NT2/D1 (cell line): ENCODE data around the gene SIM2.

ENCODE experiments used
- DNase-seq: peaks from one replicate; pipeline ENCODE4 v3.0.0-alpha.2; 2011; ENCODE audit warnings: low read depth, low spot score
- H3K27me3 ChIP-seq: 2 replicates; pipeline ENCODE4 v1.6.0; 2011; ENCODE audit warnings: mild to moderate bottlenecking; ENCODE audit not compliant: insufficient read length, insufficient read depth
- H3K36me3 ChIP-seq: 2 replicates; pipeline ENCODE4 v1.6.1; 2011; ENCODE audit warnings: mild to moderate bottlenecking, low read length, mixed read lengths; ENCODE audit not compliant: insufficient read depth, insufficient read length
- H3K4me1 ChIP-seq: 2 replicates; pipeline ENCODE4 v1.5.1; 2011; ENCODE audit not compliant: insufficient read depth, insufficient read length
- H3K4me3 ChIP-seq: 2 replicates; pipeline ENCODE4 v1.5.1; 2011; ENCODE audit warnings: low read depth; ENCODE audit not compliant: insufficient read length
- H3K9ac ChIP-seq: 2 replicates; pipeline ENCODE4 v1.6.0; 2011; ENCODE audit warnings: low read depth; ENCODE audit not compliant: insufficient read length
- H3K9me3 ChIP-seq: 2 replicates; pipeline ENCODE4 v1.5.1; 2011; ENCODE audit warnings: mild to moderate bottlenecking, low read length; ENCODE audit not compliant: insufficient read depth
- SUZ12 ChIP-seq: IDR thresholded peaks from 2 replicates; pipeline ENCODE4 v1.6.1; 2011; ENCODE audit not compliant: insufficient read length, insufficient read depth; ENCODE audit errors: extremely low read depth
- YY1 ChIP-seq: IDR thresholded peaks from 2 replicates; pipeline ENCODE4 v1.6.1; 2011; ENCODE audit not compliant: insufficient read length, insufficient read depth
- ZNF274 ChIP-seq: IDR thresholded peaks from 2 replicates; pipeline ENCODE4 v1.6.1; 2011; ENCODE audit warnings: mild to moderate bottlenecking, low read depth, low read length

Gene SIM2

DNA sequence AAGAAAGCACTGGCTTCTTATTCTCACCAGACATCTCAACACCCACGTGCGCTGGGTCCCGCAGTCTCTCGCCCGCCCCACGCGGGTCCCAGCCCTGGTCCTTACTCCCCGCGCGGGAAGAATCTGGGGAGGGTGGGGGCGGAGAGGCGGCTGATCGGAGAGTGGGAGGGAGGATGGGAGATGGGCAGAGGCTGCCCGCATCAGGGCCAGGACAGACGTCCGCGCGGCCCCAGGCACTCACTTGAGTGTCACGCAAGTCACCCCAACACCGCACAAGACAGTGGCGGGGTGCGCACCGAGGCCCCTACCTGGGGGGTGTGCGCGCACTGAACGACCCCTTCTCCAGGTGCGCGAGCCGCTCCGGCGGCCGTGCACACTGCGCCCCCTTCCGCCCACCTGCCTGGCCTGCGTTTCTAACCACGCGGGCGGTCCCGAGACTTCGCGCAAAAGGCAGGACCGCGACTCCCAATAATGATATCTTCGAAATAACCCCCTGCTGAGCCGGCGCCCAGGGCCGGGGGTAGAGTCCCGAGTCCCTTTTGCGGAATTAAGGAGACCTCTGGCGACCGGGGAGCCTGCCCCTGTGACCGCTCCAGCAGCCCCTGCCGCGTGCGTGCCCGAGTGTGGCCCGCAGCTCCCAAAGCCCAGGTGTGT is 6.0 kb upstream of the SIM2 start:
- H3K9ac ChIP-seq = peak overlapping the region; percentile 18
- peaks cover 5% of the 10 kb centered on the region; the same call in 1 of the 2 replicates for H3K9me3 ChIP-seq
- no peaks in the 10 kb centered on the region for H3K36me3 ChIP-seq
- TF ChIP-seq ZNF274 = no peak
- no peak for TF ChIP-seq SUZ12
- TF ChIP-seq YY1 = no peak
- no peak for DNase-seq
- H3K27me3 ChIP-seq = peaks cover 98% of the 10 kb centered on the region
- H3K4me1 ChIP-seq = peaks cover 35% of the 10 kb centered on the region
- peak overlapping the region; percentile 29 for H3K4me3 ChIP-seq

DNA sequence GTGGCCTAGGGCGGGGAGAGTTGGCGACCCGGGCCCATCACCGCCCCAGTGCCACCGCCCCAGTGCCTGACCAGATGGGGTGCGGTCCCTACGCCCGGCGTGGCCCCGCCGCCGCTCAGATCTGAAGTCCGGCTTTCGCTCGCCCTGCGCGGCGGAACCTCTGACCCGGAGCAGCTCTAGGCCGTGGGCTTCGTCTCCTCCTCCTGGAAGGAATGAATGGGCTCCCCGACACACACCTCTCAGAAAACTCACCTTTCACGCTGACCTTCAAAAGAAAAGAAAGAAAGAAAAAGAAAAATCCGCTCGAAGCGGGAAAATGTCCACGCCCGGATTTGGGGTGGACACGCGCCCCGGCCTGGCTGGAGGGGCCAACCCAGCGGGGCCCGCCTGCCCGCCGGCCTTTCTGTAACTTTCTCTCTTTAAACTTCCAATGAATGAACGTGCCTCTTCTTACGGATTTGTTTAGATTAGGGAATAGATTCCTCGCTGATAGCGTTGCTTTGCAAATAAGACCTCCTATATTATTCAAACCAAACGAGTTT is 5.4 kb upstream of the SIM2 start:
- no peak for DNase-seq
- Histone ChIP-seq H3K4me3 (peak overlapping the region; percentile 29), H3K9ac (peak overlapping the region; percentile 18), H3K27me3 (peaks cover 98% of the 10 kb centered on the region), H3K36me3 (no peaks in the 10 kb centered on the region), H3K9me3 (peaks cover 2% of the 10 kb centered on the region; the same call in 1 of the 2 replicates), H3K4me1 (peaks cover 37% of the 10 kb centered on the region)
- TF ChIP-seq ZNF274 = no peak
- no peak for TF ChIP-seq YY1
- no peak for TF ChIP-seq SUZ12

DNA sequence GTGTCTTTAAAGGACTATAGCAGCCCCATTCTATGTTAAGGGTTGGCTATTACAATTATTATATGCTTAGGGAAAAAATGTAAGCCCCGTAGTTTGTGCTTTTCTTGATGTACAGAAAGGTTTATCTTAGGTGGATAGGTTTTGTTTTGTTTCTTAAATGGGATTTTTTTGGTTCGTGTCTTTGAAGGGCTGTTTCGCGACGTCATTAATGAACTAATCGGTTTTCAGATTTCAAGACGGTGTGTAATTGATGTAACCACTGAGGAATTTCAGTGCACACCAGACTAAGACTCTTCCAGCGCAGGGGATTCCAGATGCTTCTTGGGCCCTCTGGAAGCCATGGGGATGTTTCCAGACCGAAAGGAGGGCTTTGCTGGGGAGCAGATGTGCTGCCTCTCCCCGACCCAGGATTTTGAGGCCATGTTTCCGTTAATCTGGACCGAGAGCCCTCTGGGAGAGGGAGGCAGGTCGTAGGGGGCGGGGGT is 4.8 kb upstream of the SIM2 start:
- no peaks in the 10 kb centered on the region for H3K9me3 ChIP-seq
- no peak overlapping the region for H3K9ac ChIP-seq
- H3K4me1 ChIP-seq = peaks cover 37% of the 10 kb centered on the region
- no peaks in the 10 kb centered on the region for H3K36me3 ChIP-seq
- TF ChIP-seq YY1 (no peak), SUZ12 (no peak), ZNF274 (no peak)
- no peak overlapping the region for H3K4me3 ChIP-seq
- DNase-seq = no peak
- H3K27me3 ChIP-seq = peaks cover 99% of the 10 kb centered on the region

DNA sequence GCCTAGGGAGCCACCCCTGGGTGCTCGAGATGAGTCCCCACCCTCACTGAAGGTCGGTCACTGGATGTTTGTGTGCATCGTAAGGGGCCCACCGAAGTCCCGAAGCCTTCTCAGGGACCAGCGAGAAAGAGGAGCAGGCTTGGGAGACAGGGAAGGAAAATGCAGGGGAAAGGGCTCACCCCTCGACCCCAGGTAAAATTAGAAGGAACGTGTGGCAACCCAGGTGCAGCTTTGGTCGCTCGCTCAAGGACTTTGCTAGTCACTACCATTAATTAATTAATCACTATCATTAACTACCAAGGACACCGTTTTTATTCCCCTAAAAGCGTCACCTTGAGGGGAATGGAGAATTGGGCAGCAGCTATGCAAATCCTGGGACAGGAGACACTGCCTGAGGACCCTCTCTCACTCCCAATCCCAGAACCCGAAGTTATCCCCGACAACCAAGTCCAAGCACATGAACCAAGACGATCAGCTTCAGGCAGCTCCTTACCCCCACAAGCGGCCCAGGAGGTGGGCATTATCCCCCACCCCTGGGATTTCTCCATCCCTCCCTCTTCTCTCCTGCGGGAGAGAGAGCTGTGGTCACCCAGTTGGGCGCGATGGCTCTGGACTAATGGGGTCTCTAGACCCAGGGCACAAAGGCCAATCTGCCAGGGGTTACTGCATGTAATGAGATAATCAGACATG is 4.2 kb upstream of the SIM2 start:
- Histone ChIP-seq H3K4me3 (no peak overlapping the region), H3K27me3 (peaks cover 99% of the 10 kb centered on the region), H3K9me3 (no peaks in the 10 kb centered on the region), H3K4me1 (peaks cover 39% of the 10 kb centered on the region), H3K9ac (no peak overlapping the region), H3K36me3 (no peaks in the 10 kb centered on the region)
- TF ChIP-seq ZNF274 (no peak), YY1 (no peak), SUZ12 (no peak)
- no peak for DNase-seq

DNA sequence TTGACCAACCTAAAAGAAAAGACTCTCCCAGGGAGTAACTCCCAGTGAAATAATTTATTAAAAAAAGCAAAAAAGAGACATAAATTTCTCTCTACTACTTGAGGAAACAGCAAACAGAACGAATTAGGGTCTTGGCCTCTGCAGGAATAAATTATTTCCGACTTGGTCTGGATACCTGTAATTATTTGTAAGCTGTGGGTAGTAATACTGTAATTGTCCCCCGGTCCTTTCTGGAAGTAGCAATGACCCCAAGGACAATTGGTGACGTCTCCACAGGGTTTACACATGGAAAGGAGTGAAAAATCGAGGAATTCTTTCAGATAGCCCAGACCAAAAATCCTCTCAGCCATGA is 3.7 kb upstream of the SIM2 start:
- Histone ChIP-seq H3K4me3 (no peak overlapping the region), H3K27me3 (peaks cover 99% of the 10 kb centered on the region)

DNA sequence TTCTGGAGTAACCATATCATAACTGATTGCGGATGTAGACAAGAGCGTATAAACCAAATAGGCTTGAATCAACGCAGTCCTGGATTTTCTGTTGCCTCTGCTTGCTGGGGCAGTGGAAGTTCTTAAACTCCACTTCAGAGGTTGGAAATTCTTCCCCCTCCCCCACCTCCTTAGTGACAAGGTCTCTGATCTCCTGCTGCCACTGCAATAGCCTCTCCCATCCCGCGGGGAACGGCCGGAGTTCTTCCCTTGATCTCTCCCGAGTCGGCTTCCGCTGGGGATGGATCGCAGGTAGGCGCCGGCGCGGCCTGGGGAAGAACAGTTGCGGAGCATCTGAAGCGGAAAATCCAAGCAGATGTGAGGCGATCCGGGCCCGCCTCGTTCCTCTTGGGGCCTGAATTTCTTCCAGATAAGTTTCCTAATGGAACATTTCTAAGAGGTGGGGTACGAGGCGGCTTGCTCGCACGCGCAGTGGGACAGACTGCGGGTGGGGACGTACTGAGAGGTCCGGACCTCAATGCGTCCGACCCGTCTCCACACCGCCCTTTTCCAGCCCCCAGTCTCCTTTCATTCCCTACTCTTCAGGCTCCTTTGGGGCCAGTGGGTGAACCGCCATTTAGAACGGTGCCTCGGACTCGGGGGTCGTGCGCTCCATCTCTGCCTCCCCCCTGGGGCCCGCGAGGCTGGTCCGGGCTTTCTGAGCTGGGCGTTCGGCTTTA is 3.1 kb upstream of the SIM2 start:
- H3K9ac ChIP-seq = no peak overlapping the region
- no peaks in the 10 kb centered on the region for H3K36me3 ChIP-seq
- no peak overlapping the region for H3K4me3 ChIP-seq
- H3K9me3 ChIP-seq = no peaks in the 10 kb centered on the region
- H3K27me3 ChIP-seq = peaks cover 99% of the 10 kb centered on the region
- DNase-seq = no peak
- H3K4me1 ChIP-seq = peaks cover 44% of the 10 kb centered on the region
- TF ChIP-seq YY1 (no peak), ZNF274 (no peak), SUZ12 (peak; percentile 40)

More for the DNA sequence above, 3.7 kb upstream of the SIM2 start:
- no peak for DNase-seq
- Histone ChIP-seq H3K9me3 (no peaks in the 10 kb centered on the region), H3K36me3 (no peaks in the 10 kb centered on the region), H3K9ac (no peak overlapping the region), H3K4me1 (peaks cover 42% of the 10 kb centered on the region)
- TF ChIP-seq YY1 = no peak
- peak; percentile 79 for TF ChIP-seq SUZ12
